A204.1 (cell line): Measurements from ENCODE around the gene TLX1.

Experiments
- FAIRE-seq: peaks from 2 replicates; lab custom pipeline; 2012; peaks lifted over from hg19 to GRCh38; lab: Jason Lieb, UNC

TLX1 gene

DNA sequence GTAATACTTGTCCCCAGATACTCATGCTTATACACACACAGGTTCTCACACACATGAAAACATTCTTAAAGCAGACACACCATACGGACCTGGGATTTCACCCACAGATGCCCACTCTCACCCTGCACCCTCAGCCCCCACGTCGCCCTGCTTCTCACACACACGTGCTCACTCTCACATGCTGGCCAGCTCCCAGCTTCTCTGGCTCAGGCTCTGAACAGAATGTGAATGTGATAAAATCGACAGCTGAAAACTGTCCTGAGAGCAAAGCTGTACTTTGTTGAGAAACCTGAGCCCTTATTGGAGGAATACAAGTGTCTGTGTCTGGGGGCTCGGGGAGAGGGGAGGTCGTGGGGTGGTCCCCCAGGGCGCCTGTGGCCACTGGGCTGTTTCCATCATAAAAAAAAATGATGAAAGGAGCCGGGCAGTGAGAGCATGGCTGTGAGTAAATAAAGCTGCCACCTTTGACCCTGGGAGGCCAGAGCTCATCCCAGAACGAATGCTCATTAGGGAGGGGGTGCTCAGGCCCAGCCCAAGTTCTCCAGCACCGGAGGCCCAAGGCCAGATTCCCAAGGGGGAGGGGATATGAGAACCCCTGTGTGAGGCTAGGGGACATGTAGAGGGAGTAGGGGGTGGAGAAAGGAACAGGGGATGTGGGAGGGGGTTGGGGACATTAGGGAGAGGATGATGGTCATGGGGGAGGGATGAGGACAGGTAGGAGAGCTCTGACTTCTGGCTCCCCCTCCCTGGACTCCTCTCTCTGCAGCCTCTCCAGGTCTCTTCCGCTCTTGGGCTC lies 18.1 kb upstream of the TLX1 start:
- FAIRE-seq: no peak

DNA sequence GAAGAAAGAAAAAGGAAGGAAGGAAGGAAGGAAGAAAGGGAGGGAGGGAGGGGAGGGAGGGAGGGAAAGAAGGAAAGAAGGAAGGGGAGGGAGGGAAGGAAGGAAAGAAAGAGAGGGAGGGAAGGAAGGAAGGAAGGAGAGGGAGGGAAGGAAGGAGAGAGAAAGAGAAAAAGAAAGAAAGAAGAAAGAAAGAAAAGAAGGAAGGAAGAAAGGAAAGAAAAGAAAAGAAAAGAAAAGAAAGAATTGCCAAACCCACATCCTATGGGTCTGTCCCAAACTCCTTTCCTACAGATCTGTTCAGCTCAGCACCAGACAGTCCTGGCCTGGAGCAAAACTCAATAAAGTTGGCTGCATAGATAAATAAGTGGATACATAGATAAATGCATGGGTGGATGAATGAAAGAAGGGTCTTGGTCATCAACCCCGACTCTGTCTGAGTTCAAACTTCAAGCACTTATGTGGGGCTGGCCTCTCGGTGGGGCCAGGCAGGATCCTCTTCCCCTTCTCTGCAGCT lies 17.2 kb upstream of the TLX1 start:
- FAIRE-seq: no peak

DNA sequence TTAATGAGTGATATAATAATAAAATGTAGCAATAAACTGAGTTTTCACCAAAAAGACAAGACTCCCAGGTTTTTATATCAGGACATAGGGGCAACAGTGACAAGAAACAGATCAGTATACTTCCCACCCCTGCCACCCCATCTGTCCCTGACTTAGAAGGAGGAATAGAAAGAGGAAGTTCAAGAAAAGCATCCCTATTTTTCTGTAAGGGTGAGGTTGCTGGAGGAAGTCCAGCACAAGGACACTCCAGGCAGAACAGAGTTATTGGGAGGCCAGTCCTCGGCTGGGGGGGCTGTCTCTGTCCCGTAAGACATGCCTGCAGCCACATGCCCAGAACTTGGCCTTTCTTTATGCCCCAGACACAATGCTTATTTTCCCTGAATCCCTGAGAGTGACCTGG lies 16.5 kb upstream of the TLX1 start:
- no peak for FAIRE-seq

DNA sequence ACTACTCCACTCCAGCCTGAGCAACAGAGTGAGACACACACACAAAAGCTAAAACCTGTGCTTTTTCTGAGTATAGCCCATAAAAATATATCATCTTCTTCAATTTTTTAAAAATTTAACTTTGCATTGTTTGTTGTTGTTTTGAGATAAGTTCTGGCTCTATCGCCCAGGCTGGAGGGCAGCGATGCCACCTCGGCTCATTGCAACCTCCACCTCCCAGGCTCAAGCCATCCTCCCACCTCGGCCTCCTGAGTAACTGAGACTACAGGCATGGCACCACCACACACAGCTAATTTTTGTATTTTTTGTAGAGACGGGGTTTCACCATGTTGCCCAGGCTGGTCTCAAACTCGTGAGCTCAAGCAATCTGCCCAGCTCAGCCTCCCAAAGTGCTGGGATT lies 14.3 kb upstream of the TLX1 start:
- FAIRE-seq: no peak

DNA sequence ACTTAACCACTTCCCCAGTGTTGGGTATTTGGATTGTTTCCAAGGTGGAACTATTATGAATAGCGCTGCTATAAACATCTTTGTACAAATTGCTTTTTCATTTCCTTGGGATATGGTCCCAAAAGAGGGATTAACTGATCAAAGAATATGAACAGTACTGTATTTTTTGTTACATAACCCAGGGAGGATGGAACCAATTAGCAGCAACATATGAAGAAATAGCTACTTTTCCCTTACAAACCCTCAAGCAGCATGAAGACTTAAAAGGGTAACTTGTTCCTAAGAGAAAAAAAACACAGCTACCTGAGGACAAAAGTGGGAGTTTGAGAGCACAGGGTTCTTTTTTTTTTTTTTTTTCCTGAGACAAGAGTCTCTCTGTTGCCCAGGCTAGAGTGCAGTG lies 13.1 kb upstream of the TLX1 start:
- no peak for FAIRE-seq

DNA sequence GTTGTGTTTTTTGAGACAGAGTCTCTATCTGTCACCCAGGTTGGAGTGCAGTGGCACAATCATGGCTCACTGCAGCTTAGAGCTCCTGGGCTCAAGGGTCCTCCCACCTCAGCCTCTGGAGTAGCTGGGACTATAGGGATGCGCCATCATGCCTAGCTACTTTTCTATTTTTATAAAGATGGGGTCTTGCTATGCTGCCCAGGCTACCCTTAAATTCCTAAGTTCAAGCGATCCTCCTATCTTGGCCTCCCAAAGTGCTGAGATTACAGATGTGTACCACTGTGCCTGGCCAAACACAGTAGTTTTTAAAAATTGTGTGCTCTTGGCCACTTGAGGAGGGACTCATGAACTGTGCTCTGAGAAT lies 10.6 kb upstream of the TLX1 start:
- FAIRE-seq: no peak

DNA sequence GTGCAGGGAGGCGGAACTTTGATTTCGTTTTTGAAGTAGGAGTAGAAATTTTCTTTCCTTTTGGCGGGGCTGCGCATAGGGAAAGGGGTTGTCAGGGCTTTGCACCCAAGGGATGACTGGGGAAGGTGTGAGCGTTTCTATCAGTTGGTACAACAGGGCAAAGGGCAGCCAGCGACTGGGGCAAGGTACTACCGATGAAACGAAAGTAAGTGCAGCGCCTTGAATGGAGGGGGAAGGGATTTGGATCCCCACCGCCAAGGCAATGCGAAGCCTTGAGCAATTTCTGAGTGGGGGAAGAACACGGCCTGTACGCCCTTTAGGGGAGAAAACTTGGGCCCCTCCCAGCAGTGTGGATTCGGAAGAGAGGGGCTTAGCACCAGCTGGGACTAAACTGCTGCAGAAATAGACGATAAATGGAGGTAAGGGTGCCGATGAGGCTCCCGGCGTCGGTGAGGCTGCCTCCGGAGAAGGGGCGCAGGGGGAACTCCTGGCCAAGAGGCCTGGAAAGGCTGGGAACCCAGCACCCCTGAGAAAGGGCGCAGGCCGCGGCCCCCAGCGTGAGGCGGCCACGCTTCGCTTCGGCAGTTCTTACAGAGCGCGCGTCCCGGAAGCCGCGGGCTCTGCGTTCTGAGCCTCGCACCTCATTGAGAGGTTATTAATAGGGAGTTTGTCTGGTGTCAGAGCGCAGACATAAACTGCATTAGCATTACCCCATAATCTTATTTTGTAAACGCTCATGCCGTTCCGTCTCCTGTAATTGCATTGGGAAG lies 10.0 kb upstream of the TLX1 start:
- FAIRE-seq: no peak

DNA sequence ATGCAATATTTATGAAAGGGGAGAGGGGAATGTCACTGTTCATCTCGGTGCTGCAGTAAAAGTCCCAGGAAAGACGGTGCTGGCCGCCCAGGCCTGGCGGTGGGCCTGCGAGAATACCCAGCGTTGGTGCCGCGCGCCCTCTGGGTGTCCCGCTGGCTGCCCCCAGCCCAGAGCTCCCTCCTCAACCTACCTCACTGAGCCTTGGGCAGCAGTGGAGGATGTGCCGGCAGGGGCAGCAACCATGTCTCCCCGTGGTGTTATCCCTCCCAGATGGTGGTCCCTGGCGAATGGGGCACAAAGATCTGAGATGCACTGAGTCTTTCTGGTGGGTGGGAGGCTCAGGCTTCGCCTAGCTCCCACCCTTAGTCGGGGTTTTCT lies 9.5 kb upstream of the TLX1 start:
- no peak for FAIRE-seq

DNA sequence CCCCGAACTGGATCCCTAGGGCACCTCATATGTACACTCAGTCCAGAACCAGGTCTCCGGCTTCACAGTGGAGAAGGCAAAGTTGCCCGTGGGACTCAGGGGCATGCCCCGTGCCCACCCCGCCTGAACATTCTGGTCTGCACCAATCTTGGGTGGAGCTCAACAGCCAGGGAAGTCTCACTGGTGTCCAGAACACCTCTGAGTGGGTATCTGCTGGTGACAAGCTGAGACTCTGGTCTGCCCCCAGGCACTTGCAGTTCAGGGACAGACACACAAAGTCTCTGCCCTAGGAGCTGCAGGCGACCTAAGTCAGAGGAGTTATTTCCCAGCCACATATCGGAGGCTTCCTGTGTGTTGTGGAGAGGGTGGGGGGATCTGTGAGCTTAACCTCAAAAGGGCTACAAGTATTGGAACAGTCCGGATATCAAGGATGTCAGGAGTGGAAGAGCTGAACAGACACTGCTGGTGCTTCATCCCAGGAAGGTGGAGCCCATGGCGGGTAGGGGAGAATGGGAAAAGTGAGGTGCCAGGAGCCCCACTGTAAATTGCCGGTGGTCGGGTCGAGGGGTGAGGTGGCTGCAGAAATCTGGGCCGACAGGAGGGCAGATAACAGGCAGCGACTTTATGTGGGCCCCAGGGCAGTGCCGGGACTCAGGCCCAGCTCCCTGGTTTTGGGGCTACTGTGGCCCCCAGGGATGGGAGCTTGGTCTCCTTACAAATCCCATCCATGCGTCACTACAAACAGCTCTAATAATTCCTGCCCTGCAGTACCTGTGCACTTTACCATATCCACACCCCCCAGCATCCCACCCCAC lies 8.6 kb upstream of the TLX1 start:
- no peak for FAIRE-seq

DNA sequence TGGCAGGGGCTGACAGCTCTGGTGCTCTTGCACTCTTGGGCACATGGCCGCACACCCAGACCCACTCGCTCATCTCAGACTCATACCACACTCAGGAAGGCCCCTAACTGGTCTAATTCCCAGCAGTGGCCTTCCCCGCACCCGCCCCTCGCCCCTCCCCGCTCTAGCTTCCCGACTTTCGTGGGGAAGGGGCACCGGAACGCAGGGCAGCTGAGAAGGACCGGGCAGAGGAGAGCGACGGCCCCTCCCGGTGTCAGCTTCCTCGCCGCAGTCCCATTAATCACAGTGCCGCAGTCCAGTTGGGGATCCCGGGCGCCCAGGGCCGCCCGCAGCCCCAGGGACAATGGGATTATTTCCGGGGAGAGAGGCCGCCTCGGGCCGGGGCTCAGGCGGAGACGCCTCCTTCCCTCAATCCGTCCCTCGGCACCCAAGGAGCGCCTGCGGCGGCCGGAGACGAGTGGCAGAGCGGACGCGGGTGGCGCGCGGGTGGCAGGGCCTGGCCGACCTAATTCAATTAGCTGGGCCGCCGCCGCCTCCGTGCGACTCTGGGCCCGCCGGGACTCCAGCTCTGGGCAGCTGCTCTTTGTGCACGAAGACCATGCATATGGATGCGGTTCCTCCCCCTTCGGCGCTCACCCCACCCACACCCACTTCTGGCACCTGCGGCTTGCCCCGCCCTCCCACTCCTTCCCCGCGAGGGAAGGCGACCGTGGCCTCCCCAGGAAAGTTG lies 7.8 kb upstream of the TLX1 start:
- FAIRE-seq: no peak

DNA sequence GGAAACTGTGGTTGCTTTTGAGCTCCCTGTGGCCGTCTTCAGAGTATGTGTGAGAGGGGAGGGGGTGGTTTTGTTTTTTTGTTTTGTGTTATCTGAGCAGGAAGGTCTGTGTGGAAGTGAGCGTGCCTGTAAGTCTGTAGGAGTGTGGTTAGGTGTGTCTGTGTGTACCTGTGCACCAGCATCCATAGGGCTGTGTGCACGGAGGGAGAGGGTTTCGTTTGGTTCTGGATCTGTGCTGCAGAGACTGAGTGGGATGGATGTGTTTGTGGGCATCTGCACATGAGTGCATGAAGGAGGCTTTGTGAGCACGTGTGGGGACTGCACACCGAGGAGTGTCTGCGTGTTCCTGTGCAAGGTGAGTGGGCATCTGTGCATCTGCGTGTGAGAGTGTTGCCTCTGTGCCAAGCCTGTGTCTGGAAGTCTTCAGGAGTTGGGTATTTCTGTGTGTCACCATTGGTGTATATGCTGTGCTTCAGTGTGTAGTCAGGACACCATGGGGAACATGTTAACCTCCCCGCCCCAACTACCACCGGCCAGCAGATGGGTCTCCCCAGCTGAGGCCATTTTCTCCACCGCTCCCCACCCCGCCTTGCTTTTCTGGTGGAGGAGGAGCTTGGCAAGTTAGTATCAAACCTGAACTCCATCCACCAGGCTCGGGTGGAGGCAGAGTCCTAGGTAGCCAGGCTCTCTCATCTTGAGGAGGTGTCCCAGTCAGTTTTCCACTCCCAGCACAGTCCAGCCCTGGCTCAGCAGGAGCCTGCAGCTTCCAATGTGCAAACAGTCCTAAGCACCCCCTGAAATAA lies 7.1 kb upstream of the TLX1 start:
- FAIRE-seq: no peak

DNA sequence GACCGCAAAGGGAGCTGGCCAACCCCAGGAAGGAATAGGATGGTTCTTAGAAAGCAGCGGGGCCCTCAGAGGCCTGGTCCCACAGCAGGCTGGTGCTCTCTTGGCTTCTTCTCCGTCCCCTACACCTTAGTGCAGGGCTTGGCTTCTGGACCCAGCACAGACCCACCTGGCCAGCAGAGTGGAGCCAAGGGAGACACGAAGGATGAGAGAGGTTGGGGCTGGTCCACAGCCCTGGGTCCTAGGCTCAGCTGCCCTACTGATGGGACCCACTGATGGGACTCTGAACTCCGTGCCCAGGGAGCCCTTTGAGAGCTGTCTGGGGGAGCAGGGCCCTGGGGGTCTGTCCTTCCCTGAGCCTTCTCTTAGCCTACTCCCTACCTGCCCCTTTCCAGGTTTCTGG lies 6.2 kb upstream of the TLX1 start:
- FAIRE-seq: no peak

DNA sequence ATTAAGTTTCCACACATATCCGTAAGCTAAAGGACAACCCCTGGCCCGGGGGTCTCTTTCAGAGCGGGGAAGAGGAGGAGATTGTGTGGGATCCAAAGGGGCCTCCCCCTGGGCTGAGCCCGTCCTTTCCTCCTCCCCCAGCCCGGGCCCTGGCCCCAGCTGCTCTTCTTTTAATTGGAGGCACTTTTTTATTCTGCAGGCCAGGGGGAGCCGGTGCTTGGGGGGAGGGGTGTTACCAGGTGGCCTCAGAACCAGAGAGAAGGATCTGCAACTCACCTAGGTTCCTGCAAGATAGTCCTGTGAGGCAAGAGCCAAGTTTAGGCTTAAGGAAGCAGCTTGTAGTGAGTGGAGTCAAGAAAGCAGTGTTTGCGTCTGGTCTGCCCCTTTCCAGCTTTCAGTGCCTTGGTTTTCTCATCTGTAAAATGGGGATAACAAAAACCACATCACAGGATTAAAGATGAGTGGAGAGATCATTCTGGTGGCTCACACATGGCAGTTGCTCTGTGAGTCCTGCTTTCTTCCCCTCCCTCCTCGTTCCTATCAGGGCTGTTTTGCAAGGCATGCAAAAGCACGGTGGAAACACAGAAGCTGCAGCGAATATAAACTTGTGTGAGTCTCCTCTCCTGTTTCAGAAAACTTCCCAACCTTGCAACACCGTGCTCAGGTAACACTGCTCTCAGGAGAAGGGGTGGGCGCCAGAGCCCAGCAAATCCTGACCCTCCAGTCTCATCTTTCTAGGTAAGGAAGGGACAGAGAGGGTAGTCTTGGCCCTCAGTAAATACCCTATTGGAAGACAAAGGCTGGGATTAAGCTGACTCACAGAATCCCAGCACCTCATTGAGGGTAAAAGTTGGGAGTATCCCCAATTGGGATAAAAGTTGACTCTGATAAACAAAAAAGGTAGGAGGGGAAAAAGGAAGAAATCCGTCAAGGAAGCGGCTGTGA lies 4.1 kb upstream of the TLX1 start:
- no peak for FAIRE-seq

DNA sequence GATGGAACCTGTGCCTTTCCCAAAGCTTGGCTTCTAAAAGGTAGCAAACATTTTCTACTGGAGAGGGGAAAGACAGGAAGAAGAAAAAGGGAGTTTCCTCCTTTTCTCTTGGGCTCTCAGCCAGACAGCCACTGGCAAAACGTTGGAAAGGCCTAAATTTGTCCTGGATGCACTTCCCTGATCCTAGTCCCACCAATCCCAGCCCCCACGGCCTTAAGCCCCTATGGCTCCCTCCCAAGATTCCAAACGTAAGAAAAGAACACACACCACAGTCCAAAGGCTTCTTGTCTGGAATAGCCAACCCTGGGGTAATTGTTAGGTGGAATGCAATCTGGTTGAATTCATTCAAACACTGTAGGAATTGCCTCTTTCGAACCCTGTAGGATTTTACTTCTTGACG lies 959 bp upstream of the TLX1 start:
- no peak for FAIRE-seq

DNA sequence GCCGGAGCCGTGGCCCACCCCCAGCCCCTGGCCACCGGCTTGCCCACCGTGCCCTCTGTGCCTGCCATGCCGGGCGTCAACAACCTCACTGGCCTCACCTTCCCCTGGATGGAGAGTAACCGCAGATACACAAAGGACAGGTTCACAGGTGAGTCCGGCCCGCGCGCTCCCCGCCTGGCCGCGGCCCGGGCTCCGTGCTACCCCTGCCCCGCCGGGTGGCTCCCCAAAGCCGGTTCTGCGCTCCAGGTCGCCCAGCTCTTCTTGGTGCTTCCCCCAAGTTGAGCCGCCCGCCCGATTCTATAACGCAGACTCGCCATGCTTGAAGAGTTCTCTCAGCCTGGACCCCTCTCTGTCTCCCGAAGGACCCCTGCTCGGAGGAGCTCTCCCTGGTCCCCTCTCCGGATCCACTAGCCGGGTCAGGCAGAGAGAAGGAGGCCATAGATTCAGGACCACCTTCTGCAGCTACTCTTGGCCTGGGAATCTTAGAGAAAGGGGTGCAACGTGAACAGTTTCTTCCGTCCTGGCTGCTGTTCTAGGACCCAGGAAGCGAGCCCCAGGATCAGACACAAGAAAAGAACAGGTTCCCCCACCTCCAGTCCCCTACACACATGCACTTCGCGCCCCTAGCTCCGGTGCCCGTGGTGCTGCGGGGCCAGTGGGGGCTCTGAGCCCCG lies 999 bp downstream of the TLX1 start:
- FAIRE-seq: no peak

DNA sequence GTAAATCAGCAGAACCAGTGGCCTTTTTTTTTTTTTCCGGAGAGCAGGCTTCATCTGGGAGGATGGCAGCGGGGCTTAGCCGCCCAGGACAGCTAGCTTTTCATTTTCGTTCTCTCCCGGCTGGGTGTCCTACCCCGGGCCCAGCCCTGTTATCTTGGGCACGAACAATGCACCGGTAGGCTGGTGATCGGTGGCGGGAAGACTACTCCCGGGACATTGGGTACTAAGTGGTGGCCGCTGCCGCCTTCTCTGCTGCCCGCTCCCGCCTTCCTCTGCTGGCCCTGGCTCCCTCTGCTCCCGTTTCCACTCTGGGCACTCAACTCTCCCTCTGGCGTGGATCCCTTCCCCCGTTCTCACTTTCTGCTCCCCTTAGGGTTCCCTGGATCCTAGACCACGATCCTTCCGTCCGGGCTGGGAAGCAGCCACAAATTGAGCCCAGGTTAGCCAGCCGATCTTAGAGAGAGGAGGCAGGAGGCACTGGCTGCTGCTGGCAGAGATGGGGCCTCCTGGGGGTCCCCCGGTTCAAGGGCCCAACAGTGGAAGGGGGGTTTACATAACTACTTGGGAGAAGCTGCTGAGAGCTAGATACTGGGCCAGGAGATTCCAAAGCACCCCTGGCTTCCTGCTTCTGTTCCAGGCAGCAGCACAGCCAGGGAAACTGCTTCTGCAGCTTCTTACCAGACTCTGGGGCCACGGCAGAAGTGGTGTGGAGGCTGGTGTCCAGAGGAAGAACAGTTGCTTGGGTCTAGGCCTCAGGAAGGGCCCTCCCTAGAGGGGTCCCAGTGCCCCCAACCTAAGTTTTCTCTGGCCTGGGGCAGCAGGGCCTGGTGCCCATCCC lies 1.8 kb downstream of the TLX1 start:
- FAIRE-seq: no peak

DNA sequence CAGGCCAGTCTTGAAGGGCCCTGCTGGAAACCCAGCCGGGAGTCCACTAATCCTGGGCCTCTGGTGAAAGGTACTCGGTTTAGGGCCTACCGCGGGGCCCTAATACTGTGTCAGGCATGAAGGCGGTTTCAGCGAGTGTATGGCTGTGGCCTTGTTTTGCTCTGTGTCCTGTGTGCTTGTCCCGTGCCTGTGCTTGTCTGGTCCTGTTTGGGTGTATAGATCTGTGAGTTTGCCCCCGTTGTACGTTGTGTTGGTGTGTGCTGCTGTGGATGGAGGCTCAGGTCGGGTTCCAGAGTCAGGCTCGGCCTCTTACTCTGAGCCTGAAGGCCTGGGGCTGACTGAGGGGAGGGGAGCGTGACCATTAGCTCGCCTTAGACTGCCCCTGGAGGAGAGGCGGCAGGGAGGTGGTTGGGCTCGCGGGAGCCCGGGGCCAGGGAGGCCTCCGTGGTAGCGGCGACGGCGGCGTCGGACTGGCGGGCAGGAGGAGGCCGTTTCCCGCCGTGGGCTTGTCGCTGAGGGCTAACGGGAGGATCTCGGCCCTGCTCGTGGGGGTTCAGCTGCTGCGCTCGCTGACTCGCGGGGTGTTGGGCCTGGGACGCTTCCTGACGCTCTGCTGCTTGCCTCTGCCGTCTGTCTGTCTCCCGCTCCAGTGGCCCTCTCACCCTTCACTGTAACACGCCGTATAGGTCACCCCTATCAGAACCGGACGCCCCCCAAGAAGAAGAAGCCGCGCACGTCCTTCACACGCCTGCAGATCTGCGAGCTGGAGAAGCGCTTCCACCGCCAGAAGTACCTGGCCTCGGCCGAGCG lies 2.6 kb downstream of the TLX1 start:
- no peak for FAIRE-seq
